Esophagus (tissue), 2 donors: Measurements from ENCODE around the gene JPT2. TPM values are rescaled to one million over a fixed set of nuclear protein-coding genes. Genes with fewer than 3 reads are reported as not detected.

ENCODE experiments used
- H3K27ac ChIP-seq, 2 donors: one replicate each; pipeline ENCODE4 v1.5.1; 2013; ENCODE audit warnings: low read depth in 2 of 2, mild to moderate bottlenecking in 2 of 2, inconsistent platforms in 1 of 2, low read length in 1 of 2, moderate library complexity in 1 of 2
- H3K27me3 ChIP-seq, 2 donors: one replicate each; pipeline ENCODE4 v1.6.1; 2013; ENCODE audit warnings: low read length in 2 of 2, control low read depth in 1 of 2, mild to moderate bottlenecking in 1 of 2; ENCODE audit not compliant: insufficient read depth in 2 of 2, control insufficient read depth in 1 of 2
- H3K36me3 ChIP-seq, 2 donors: one replicate each; pipeline ENCODE4 v1.6.1; 2013; ENCODE audit warnings: low read length in 1 of 2; ENCODE audit not compliant: control insufficient read depth in 2 of 2, insufficient read depth in 2 of 2
- H3K4me1 ChIP-seq, 2 donors: one replicate each; pipeline ENCODE4 v1.6.1; 2013; ENCODE audit warnings: low read length in 1 of 2; ENCODE audit not compliant: control insufficient read depth in 2 of 2, insufficient read depth in 2 of 2
- H3K4me3 ChIP-seq, 2 donors: one replicate each; pipeline ENCODE4 v1.5.1; 2013; ENCODE audit warnings: low read length in 2 of 2, mild to moderate bottlenecking in 2 of 2, low read depth in 1 of 2, moderate library complexity in 1 of 2
- H3K9me3 ChIP-seq, 2 donors: one replicate each; pipeline ENCODE4 v1.6.1; 2013; ENCODE audit warnings: mild to moderate bottlenecking in 2 of 2, low read depth in 1 of 2, low read length in 1 of 2, moderate library complexity in 1 of 2; ENCODE audit not compliant: control insufficient read depth in 2 of 2, insufficient read depth in 1 of 2
- WGBS, 2 donors: extraction: QIAGEN DNeasy Blood & Tissue Kit; methylation state at CpG; one replicate each; pipeline ENCODE4 v1.1.7; 2013; 5-methylcytosine and 5-hydroxymethylcytosine counted together
- polyA plus RNA-seq, 2 donors: library from polyadenylated mRNA; stranded (reverse); fragments of 200-250 nt; gene quantifications; one replicate each; pipeline ENCODE4 v1.2.3, GENCODE V29; 2013
- donor health status: healthy with polysubstance abuse.
- donor health status: Bipolar disorder and iron deficiency.

JPT2 gene
- polyA plus RNA-seq, 2 donors, result 20.5 to 31.0 TPM

DNA sequence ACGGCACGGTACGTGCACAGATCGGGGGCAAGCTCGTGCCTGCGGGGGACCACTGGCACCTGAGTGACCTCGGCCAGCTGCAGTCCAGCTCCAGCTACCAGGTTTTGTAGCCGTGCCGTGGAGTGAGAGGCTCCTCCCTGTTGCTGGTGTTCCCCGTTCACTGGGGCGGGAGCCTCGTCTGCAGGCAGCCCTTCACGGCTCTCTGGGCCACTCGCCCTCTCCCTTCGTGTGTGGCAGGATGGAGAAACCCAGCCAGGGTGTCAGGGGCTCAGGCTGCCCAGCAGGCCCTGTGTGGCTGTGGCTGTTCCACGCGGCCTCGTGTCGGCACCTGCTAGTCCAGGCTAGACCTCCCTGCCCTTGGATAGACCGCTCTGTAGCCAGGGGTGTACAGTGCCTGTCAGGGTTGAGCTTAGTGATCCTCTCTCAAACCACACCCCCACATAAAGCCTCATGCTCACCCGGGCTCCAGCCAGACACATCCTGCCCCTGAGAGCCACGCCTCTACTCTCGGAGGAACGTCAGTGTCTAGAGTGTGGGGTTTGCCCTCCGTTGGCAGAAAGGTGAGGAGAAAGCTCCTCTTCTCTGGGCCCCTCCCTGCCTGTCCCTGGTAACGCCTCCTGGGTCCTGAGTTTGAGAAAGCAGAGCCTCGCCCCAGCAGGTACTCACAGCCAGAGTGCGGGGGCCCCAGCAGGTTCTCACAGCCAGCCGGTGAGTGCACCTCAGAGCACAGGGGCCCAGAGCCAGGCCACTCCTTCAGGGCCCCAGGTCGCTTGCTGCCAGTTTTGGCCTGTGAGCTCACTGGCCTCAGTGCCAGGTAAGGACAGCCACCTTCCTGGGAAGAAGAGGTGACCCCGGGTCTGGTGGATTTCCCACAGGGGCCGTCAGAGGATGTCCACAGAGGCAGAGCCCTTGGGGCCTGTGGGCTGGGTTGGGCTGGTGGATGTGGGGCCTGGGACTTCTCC, 65.6 kb downstream of the JPT2 start:
- no peaks in the 10 kb centered on the region for H3K27me3 ChIP-seq
- peaks cover 9 to 57% of the 10 kb centered on the region in 2 donors for H3K36me3 ChIP-seq
- H3K27ac ChIP-seq, result peak overlapping the region in 1 of 2 donors; percentile 34
- peaks cover 0 to 2% of the 10 kb centered on the region in 2 donors for H3K9me3 ChIP-seq
- H3K4me1 ChIP-seq, result peaks cover 0 to 8% of the 10 kb centered on the region in 2 donors
- H3K4me3 ChIP-seq, result peak overlapping the region in 1 of 2 donors; percentile 0
- WGBS, 2 donors, result 83 to 84% methylated on average over 32 of the region's 32 CpGs

DNA sequence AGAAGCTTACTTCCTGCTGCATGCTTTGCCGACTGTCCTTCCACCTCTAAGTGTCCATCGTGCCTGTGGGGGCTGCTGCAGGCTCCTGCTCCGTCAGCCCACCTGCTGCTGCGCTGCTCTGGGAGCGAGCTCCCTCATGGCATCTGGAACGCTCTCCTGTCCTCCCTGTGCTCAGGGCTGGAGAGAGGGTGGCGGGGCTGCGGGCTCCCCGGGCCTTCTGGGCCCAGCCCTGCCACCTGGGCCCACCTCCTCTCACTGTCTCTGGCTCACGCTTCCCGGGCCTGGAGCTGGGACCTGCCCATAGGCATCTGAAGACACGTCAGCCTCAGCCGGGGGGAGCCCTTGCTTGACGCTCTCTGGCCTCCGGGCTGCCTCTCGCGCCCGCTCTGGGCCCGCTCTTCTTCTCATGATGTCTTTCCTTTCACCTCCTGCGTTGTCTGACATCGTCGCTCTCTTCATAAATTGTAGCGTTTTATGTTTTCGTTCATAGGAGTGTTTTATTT, 66.3 kb downstream of the JPT2 start:
- Histone ChIP-seq H3K27ac (no peak overlapping the region), H3K36me3 (peaks cover 11 to 61% of the 10 kb centered on the region in 2 donors), H3K27me3 (no peaks in the 10 kb centered on the region), H3K4me1 (peaks cover 0 to 5% of the 10 kb centered on the region in 2 donors), H3K9me3 (peaks cover 0 to 2% of the 10 kb centered on the region in 2 donors), H3K4me3 (no peak overlapping the region)
- 89% methylated on average over 24 of the region's 24 CpGs for WGBS, 2 donors

DNA sequence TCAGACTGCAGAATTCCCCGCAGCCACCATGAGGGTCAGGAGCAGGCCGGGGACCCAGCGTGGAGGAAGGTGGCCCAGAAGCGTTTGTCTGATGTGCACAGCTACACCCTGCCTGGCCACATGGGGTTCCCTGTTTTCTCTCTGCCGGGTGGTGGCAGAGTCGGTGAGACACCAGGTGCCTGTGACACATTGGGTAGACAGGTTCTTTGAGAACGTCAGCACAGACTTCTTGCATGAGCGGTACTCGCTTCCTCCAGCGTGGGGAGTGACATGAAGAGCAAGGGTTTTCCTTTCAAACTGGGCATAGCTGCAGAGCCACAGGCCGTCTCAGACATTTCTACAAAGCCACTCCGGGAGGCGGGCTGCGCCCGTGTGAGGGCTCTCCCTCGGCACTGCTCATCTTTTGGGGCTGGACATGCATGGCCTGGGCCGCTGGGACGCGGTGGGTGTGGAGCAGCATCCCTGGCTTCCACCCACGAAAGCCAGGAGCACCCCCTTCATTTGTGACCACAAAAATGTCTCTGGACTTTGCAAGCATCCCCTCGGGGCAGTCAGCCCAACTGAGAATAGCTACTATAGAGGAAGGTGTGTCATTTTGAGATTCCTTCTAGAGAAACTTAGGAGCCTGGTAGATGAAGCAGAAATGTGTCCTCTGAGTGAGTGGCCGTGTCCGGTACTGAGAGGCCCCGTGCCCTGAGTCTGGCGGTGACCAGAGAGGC, 67.3 kb downstream of the JPT2 start:
- Histone ChIP-seq H3K4me3 (no peak overlapping the region), H3K4me1 (peaks cover 0 to 2% of the 10 kb centered on the region in 2 donors), H3K9me3 (no peaks in the 10 kb centered on the region), H3K27ac (no peak overlapping the region), H3K27me3 (no peaks in the 10 kb centered on the region), H3K36me3 (peaks cover 11 to 64% of the 10 kb centered on the region in 2 donors)
- WGBS, 2 donors, result 88 to 89% methylated on average over 25 of the region's 25 CpGs

DNA sequence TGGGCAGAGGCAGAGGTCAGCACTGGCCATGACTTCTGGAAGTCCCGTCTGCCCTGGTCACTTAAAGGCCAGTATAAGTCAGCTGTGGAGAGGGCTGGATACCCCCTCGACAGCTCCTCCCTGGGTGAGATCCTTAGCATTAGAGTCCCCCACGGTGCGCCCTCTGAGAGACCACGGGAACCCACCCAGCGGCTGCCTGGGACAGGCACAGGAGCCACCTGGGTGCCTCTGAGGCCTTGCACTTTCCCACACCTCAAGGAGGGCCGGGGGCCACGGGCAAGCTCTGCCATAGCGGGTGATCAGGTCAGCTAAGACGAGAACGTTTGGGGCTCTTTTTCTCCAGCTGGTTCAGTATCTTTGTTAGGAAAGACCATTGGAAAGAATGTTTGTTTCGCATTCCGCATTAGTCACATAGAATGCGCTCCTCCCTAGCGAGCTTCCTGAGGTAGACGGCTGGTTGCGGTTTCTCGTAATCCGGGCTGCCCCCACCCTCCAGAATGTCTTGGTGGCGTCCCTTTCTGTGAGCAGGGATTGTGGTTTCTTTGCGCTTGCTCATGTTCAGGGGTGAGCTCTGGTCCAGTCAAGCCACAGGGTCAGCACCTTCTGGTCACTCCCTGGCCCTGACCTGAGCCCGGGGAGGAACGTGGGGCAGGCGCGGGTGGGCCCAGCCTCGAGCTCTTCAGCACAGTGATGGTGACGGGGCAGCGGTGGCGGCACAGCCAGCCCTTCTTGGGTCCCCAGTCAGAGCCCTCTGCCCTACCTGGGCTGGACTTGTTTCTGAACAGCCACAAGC, 68.0 kb downstream of the JPT2 start:
- no peak overlapping the region for H3K4me3 ChIP-seq
- H3K27ac ChIP-seq, result no peak overlapping the region
- WGBS, 2 donors, result 94 to 96% methylated on average over 28 to 29 of the region's 29 CpGs
- H3K4me1 ChIP-seq, result no peaks in the 10 kb centered on the region
- no peaks in the 10 kb centered on the region for H3K9me3 ChIP-seq
- peaks cover 11 to 59% of the 10 kb centered on the region in 2 donors for H3K36me3 ChIP-seq
- H3K27me3 ChIP-seq, result no peaks in the 10 kb centered on the region

DNA sequence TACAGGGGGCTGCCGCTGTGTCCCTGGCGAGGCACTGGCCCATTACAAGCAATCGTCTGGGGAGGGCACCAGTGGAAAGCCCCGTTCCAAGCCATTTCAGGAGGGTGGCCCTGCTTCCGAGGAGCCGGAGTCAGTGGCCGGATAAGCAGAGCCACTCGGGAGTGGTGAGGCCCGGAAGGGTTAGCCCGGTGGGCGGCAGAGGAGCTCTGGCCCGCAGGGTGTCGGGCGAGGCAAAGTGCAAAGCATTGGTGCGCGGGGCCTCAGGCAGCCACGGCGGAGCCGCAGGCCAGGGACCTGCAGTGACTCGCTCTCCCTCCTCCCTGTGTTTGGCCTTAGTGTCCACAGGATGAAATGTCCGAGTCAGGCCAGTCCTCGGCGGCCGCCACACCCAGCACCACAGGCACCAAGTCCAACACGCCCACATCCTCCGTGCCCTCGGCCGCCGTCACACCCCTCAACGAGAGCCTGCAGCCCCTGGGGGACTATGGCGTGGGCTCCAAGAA, 68.7 kb downstream of the JPT2 start:
- Histone ChIP-seq H3K36me3 (peaks cover 14 to 56% of the 10 kb centered on the region in 2 donors), H3K27me3 (no peaks in the 10 kb centered on the region), H3K4me3 (no peak overlapping the region), H3K27ac (no peak overlapping the region), H3K4me1 (no peaks in the 10 kb centered on the region), H3K9me3 (no peaks in the 10 kb centered on the region)
- 89 to 91% methylated on average over 29 to 31 of the region's 31 CpGs for WGBS, 2 donors

DNA sequence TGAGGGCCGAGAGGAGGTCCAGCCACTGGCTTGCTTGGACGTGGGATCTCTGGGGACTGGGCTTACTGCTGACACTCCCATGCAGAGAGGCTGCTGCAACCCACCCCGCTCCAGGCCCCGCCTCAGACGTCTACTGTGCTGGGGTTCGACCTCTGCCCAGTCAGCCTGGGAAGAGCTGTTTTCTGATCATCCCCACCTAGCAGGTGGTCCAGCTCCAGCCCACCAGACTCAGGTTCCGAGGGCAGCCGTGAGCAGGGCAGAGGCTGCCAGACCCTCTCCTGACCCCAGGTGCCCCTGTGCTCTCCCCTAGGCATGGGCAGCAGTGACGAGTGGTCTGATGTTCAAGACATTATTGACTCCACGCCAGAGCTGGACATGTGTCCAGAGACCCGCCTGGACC, 69.9 kb downstream of the JPT2 start:
- peaks cover 16 to 62% of the 10 kb centered on the region in 2 donors for H3K36me3 ChIP-seq

DNA sequence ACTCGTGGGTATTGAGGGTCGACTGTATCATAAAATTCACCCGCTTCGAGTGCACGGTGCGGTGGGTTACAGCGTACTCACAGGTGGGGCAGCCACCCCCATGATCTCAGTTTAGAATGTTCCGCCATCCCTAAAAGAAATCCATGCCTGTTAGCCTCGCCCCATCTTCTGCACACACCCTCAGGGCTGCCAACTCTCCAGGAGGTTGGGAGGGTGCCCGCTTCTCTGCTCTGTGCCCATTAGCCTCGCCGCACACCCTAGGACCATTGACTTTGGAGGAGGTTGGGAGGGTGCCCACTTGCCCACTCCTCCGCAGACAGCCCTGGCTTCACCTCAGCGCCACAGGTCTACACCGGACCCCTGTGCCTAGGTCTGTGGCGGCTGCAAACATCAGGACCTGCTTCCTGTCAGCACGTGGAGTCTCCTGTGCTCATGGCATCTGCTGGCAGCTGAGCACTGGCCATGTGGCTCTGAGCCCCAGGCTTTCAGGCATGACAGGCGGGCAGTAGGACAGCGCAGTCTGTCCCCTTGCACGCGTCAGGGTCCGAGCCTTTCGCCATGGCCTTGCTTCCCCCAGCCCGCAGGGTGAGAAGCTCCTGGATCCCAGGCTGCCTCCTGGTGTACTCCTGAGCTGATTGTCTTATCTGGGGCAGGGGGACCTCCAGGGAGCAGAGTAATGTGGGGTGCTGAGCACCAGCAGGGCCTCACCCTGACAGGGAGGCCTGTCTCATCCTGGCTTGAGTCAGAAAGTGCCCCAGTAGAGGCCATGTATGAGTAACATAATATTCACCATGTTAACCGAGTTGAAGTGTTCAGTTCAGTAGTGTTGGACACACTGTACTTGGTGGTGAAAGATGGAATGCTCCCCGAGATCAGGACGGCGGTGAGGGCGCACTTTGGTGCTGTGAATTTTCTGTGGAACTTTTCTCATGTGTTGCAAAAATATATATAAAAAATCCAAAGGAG, 71.4 kb downstream of the JPT2 start:
- 94 to 96% methylated on average over 28 to 29 of the region's 29 CpGs for WGBS, 2 donors

More for the DNA sequence above, 69.9 kb downstream of the JPT2 start:
- H3K4me3 ChIP-seq, result no peak overlapping the region
- H3K27ac ChIP-seq, result no peak overlapping the region
- no peaks in the 10 kb centered on the region for H3K9me3 ChIP-seq
- H3K27me3 ChIP-seq, result no peaks in the 10 kb centered on the region
- 89 to 90% methylated on average over 11 of the region's 11 CpGs for WGBS, 2 donors
- H3K4me1 ChIP-seq, result no peaks in the 10 kb centered on the region

More for the DNA sequence above, 71.4 kb downstream of the JPT2 start:
- H3K4me1 ChIP-seq, result no peaks in the 10 kb centered on the region
- H3K27me3 ChIP-seq, result no peaks in the 10 kb centered on the region
- H3K27ac ChIP-seq, result no peak overlapping the region
- peaks cover 16 to 48% of the 10 kb centered on the region in 2 donors for H3K36me3 ChIP-seq
- no peak overlapping the region for H3K4me3 ChIP-seq
- no peaks in the 10 kb centered on the region for H3K9me3 ChIP-seq
